Left ventricle myocardium superior (tissue), 1 donor: ENCODE measurements around the gene DLGAP1. TPM values are rescaled to one million over a fixed set of nuclear protein-coding genes. Genes with fewer than 3 reads are reported as not detected.
"Not testable (repeated sequence)": the region's sequence is repeated elsewhere in the genome, so short reads cannot be mapped to it uniquely, and the experiment has no call there.

Experiments
- ATAC-seq: fragments of 200-7000 bp; cut with Tn5 transposase; one replicate; pipeline ENCODE4 v1.9.1; 2020; ENCODE audit warnings: mild to moderate bottlenecking, moderate library complexity
- DNase-seq: peaks from one replicate; pipeline ENCODE4 v3.0.0-alpha.2; 2020
- intact Hi-C: fragments of 100-400 bp; cut with micrococcal nuclease; formaldehyde crosslinking; loops from one replicate; pipeline ENCODE4 v1.11.0; 2022
- total RNA-seq: library from RNA; stranded (reverse); fragmentation: NEBNext Ultra II Directional; extraction: Animal tissue kit (Norgen Biotek cat#: 25700); gene quantifications from one replicate; pipeline ENCODE4 v1.2.1, GENCODE V29; 2021
- donor health status: DM: no; HTN: yes; CAD: no; lungs with severe emphysema.

DLGAP1 gene
- total RNA-seq, 1 donor from 2014 or later, result not detected

- DNase-seq, result peak; percentile 84
- peak; percentile 82 for ATAC-seq
- intact Hi-C loops, result no loop called here
Measured at GRCh38 chr18:3623769-3624545, 831.1 kb downstream of the DLGAP1 start.

- intact Hi-C loops, result no loop called here
- DNase-seq (no peak), ATAC-seq (no peak)
Measured at GRCh38 chr18:3620146-3621119, 834.7 kb downstream of the DLGAP1 start.

- ATAC-seq (no peak), DNase-seq (no peak)
- intact Hi-C loops, result no loop called here
Measured at GRCh38 chr18:3619746-3620145, 835.4 kb downstream of the DLGAP1 start.

- intact Hi-C loops, result no loop called here
- ATAC-seq (no peak), DNase-seq (no peak)
Measured at GRCh38 chr18:3619222-3619621, 835.9 kb downstream of the DLGAP1 start.

GRCh38 chr18:3616744-3617143, 838.4 kb downstream of the DLGAP1 start:
- intact Hi-C loops, result no loop called here
- ATAC-seq (no peak), DNase-seq (no peak)

GRCh38 chr18:3616142-3616541, 839.0 kb downstream of the DLGAP1 start:
- DNase-seq (no peak), ATAC-seq (no peak)
- intact Hi-C loops, result no loop called here

GRCh38 chr18:3615374-3615985, 839.6 kb downstream of the DLGAP1 start:
- no peak for DNase-seq
- intact Hi-C loops, result no loop called here
- ATAC-seq, result no peak

GRCh38 chr18:3612315-3612714, 842.8 kb downstream of the DLGAP1 start:
- intact Hi-C loops, result no loop called here
- DNase-seq (no peak), ATAC-seq (no peak)

- ATAC-seq (no peak), DNase-seq (no peak)
- intact Hi-C loops, result no loop called here
Measured at GRCh38 chr18:3611313-3612090, 843.6 kb downstream of the DLGAP1 start.

GRCh38 chr18:3610813-3611212, 844.3 kb downstream of the DLGAP1 start:
- no peak for DNase-seq
- no peak for ATAC-seq
- intact Hi-C loops, result no loop called here

GRCh38 chr18:3610188-3610708, 844.9 kb downstream of the DLGAP1 start:
- intact Hi-C loops, result no loop called here
- ATAC-seq, result no peak
- no peak for DNase-seq

GRCh38 chr18:3608488-3608887, 846.6 kb downstream of the DLGAP1 start:
- no peak for ATAC-seq
- no peak for DNase-seq
- intact Hi-C loops, result loop anchor here (10.0 kb wide), 1 partner anchor 56 kb away; no protein-coding TSS in a partner anchor

- intact Hi-C loops, result loop anchor here (10.0 kb wide), 1 partner anchor 57 kb away; no protein-coding TSS in a partner anchor
- not testable (repeated sequence) for ATAC-seq, DNase-seq
Measured at GRCh38 chr18:3608099-3608453, 847.0 kb downstream of the DLGAP1 start.

GRCh38 chr18:3607309-3608098, 847.6 kb downstream of the DLGAP1 start:
- ATAC-seq, result no peak
- DNase-seq, result no peak
- intact Hi-C loops, result loop anchor here (10.0 kb wide), 1 partner anchor 57 kb away; no protein-coding TSS in a partner anchor

- DNase-seq, ATAC-seq: not testable (repeated sequence)
- intact Hi-C loops, result loop anchor here (10.0 kb wide), 1 partner anchor 58 kb away; no protein-coding TSS in a partner anchor
Measured at GRCh38 chr18:3606863-3607262, 848.2 kb downstream of the DLGAP1 start.

- ATAC-seq (no peak), DNase-seq (no peak)
- intact Hi-C loops, result loop anchor here (10.0 kb wide), 1 partner anchor 59 kb away; no protein-coding TSS in a partner anchor
Measured at GRCh38 chr18:3605954-3606443, 849.1 kb downstream of the DLGAP1 start.

GRCh38 chr18:3605486-3605952, 849.6 kb downstream of the DLGAP1 start:
- no peak for ATAC-seq
- intact Hi-C loops, result loop anchor here (10.0 kb wide), 1 partner anchor 59 kb away; no protein-coding TSS in a partner anchor
- no peak for DNase-seq
